Measurements from ENCODE around the gene BLTP2.
A peak's percentile ranks its signal among the peaks of the same experiment; 100 is the strongest.

Gene BLTP2

GRCh38 chr17:28682655-28683054 lies 37.7 kb upstream of the BLTP2 start:
- Histone ChIP-seq H3K4me2 (ENCODE audit: low read length) (no peak overlapping the region), H3F3A (ENCODE audit: control insufficient read depth, insufficient read depth) (no peaks in the 10 kb centered on the region), H4K20me1 (ENCODE audit: control insufficient read depth, insufficient read depth, low read depth, low read length) (no peaks in the 10 kb centered on the region), H3K9me3 (ENCODE audit: control insufficient read depth, insufficient read depth, low read length) (no peaks in the 10 kb centered on the region), H3K27me3 (ENCODE audit: control insufficient read depth, low read length) (no peaks in the 10 kb centered on the region), H3K27ac (ENCODE audit: low read depth, low read length) (no peak overlapping the region), H3K36me3 (ENCODE audit: control insufficient read depth, low read length) (peaks cover 80% of the 10 kb centered on the region), H3K4me3 (ENCODE audit: low read length) (no peak overlapping the region), H3K79me2 (ENCODE audit: control insufficient read depth, low read length) (no peaks in the 10 kb centered on the region), H3K9me2 (replicated peaks; ENCODE audit: control insufficient read depth, low read length) (no peaks in the 10 kb centered on the region), H3K4me1 (ENCODE audit: control insufficient read depth, low read length) (no peaks in the 10 kb centered on the region)
- TF ChIP-seq CTCF (IDR thresholded peaks at IDR 0.05; ENCODE audit: low read depth, low read length, poor library complexity, severe bottlenecking) (no peak), EZH2phosphoT487 (IDR thresholded peaks at IDR 0.05; ENCODE audit: borderline replicate concordance, low read length) (no peak)

GRCh38 chr17:28675980-28676379 lies 31.0 kb upstream of the BLTP2 start:
- Histone ChIP-seq H3K79me2 (ENCODE audit: control insufficient read depth, low read length) (peaks cover 5% of the 10 kb centered on the region; the same call in 1 of the 2 replicates), H3K4me2 (ENCODE audit: low read length) (no peak overlapping the region), H4K20me1 (ENCODE audit: control insufficient read depth, insufficient read depth, low read depth, low read length) (no peaks in the 10 kb centered on the region), H3K4me1 (ENCODE audit: control insufficient read depth, low read length) (no peaks in the 10 kb centered on the region), H3K9me2 (replicated peaks; ENCODE audit: control insufficient read depth, low read length) (no peaks in the 10 kb centered on the region), H3K27ac (ENCODE audit: low read depth, low read length) (no peak overlapping the region), H3K36me3 (ENCODE audit: control insufficient read depth, low read length) (peaks cover 83% of the 10 kb centered on the region), H3K27me3 (ENCODE audit: control insufficient read depth, low read length) (no peaks in the 10 kb centered on the region), H3K9me3 (ENCODE audit: control insufficient read depth, insufficient read depth, low read length) (no peaks in the 10 kb centered on the region), H3F3A (ENCODE audit: control insufficient read depth, insufficient read depth) (no peaks in the 10 kb centered on the region), H3K4me3 (ENCODE audit: low read length) (no peak overlapping the region)
- TF ChIP-seq CTCF (IDR thresholded peaks at IDR 0.05; ENCODE audit: low read depth, low read length, poor library complexity, severe bottlenecking) = peak; percentile 64
- TF ChIP-seq EZH2phosphoT487 (IDR thresholded peaks at IDR 0.05; ENCODE audit: borderline replicate concordance, low read length) = no peak

GRCh38 chr17:28675490-28675889 lies 30.5 kb upstream of the BLTP2 start:
- Histone ChIP-seq H3K79me2 (ENCODE audit: control insufficient read depth, low read length) (peaks cover 5% of the 10 kb centered on the region; the same call in 1 of the 2 replicates), H3K4me3 (ENCODE audit: low read length) (no peak overlapping the region), H3F3A (ENCODE audit: control insufficient read depth, insufficient read depth) (no peaks in the 10 kb centered on the region), H3K9me3 (ENCODE audit: control insufficient read depth, insufficient read depth, low read length) (no peaks in the 10 kb centered on the region), H3K27me3 (ENCODE audit: control insufficient read depth, low read length) (no peaks in the 10 kb centered on the region), H4K20me1 (ENCODE audit: control insufficient read depth, insufficient read depth, low read depth, low read length) (no peaks in the 10 kb centered on the region), H3K36me3 (ENCODE audit: control insufficient read depth, low read length) (peaks cover 83% of the 10 kb centered on the region), H3K4me2 (ENCODE audit: low read length) (no peak overlapping the region), H3K4me1 (ENCODE audit: control insufficient read depth, low read length) (no peaks in the 10 kb centered on the region), H3K9me2 (replicated peaks; ENCODE audit: control insufficient read depth, low read length) (no peaks in the 10 kb centered on the region), H3K27ac (ENCODE audit: low read depth, low read length) (no peak overlapping the region)
- TF ChIP-seq CTCF (IDR thresholded peaks at IDR 0.05; ENCODE audit: low read depth, low read length, poor library complexity, severe bottlenecking) (no peak), EZH2phosphoT487 (IDR thresholded peaks at IDR 0.05; ENCODE audit: borderline replicate concordance, low read length) (no peak)
